GM18526 (cell line): ENCODE measurements around the gene MPST.
A peak's percentile ranks its signal among the peaks of the same experiment; 100 is the strongest.

ENCODE experiments used
- POLR2A ChIP-seq: IDR thresholded peaks from 3 replicates; pipeline ENCODE4 v1.6.1; 2011; ENCODE audit not compliant: insufficient read length; ENCODE audit errors: extremely low read depth

The MPST gene

GRCh38 chr22:37046589-37046988, 27.0 kb downstream of the MPST start:
- TF ChIP-seq POLR2A = no peak

GRCh38 chr22:37047006-37047405, 27.5 kb downstream of the MPST start:
- TF ChIP-seq POLR2A = no peak

DNA sequence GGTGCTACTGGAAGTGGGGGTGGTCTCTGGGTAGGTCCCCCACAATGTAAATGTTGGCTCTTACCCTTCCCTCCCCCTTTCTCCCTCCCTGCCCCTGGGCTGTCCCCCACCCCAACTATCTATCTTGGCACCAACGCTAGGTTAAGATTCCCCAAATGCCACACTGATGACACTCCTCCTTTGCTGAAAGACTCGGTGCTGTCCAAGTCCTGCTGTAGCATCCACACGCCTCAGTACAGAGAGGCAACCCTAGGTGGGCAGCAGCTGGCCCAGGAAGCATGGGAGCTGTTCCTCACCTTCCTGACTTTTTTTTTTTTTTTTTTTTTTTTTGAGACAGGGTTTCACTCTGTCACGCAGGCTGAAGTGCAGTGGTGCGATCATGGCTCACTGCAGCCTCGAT, 28.6 kb downstream of the MPST start:
- TF ChIP-seq POLR2A = no peak

- TF ChIP-seq POLR2A = no peak
Observed at GRCh38 chr22:37049224-37049623, 29.7 kb downstream of the MPST start.

DNA sequence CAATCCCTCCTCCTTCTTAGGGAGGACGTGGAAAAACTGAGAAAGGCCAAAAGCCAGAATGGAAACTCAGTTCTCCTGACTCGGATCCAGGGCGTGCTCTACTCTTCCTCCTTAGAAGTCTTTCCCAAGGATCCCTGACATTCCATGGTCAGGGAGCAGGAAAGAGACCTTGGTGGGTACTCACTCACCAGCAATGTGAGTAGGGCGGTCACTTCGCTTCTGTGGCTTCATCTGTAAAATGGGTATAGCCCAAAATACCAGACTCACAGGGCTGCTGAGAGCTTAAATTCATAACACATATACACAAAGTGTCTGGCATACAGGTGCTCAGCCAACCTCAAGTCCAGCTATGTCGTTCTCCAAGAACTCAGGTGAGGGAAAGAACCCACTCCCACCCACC, 31.4 kb downstream of the MPST start:
- TF ChIP-seq POLR2A = no peak

DNA sequence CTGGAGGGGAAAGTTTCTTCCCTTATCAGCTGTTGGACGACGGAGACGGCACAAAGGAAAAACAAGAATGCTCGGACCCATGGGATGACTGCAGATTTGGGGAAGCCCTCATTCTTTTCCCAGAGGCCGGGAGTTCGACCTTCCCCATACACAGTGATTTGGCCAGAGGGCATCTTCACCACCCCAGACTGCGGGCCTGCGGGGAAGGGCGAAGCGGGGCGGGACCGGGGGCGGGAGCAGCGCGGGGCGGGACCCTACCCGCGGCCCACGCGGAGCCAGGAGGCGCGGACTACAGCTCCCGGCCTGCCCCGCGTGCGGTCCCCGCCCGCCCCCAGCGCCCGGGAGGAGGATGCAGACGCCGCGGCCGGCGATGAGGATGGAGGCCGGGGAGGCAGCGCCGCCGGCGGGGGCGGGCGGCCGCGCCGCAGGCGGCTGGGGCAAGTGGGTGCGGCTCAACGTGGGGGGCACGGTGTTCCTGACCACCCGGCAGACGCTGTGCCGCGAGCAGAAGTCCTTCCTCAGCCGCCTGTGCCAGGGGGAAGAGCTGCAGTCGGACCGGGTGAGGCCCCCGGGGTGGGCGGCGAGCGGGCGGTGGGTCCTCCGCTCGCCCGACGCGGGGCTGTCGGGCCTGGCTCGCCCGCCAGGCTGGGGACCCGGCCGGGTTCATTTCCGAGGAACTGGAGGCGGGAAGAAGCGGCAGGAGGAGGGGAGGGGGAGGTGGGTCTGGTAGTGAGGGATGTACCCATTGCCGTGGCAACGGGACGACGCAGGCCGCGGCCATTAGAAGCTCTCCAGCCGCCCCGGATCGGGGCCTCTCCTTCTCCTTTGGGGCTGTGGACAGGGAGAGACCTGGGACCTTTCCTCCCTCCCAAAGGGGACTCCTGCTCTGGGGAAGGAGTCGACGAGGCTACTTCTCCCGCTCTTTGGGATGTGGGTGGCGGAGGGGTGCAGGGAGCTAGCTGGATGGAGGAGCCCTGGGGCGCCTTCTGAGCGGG, 32.1 kb downstream of the MPST start, which contains the start of gene KCTD17:
KCTD17 (plus strand) TSS at position 352 of the 995 bp plus-strand sequence; CDS start at position 371, 19 bp downstream.
- TF ChIP-seq POLR2A = peak; percentile 31

DNA sequence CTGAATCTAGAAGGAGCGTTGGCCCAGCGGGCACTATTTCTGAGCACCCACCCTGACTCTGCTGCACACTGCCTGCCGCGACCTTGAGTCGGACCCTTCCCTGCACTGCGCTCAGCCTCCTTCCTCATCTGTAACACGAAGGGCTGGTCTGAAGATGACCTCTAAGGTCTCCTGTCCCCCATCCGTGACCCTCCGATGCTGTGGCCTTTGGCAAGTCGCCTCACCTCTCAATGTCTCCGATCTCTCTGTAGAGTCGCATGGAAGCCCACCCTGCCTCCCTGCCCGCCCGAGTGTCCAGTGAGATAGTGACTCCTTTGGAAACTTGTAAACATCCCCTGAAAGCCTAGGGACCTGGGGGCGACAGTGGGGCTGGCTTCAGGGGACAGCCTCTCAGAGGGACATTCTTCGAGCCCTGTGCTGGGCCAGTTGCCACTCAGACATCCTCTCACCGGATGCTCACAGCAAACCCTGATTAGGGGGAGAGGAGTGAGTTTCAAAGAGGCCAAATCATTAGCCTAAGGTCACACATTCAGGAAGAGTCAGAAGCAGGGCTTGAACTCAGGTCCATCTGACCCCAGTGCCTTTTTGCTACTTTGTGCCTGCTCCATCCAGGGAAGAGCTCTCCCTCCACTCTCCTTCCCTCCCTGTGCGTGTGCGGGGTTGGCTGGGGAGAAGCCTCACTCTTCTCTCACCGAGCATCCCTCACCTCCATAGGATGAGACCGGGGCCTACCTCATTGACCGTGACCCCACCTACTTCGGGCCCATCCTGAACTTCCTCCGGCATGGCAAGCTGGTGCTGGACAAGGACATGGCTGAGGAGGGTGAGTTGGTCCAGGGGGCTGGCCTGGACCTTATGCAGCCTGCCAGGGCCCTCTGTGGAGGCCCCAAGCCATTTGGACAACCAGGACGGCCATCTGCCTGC, 33.1 kb downstream of the MPST start:
- no peak for TF ChIP-seq POLR2A

DNA sequence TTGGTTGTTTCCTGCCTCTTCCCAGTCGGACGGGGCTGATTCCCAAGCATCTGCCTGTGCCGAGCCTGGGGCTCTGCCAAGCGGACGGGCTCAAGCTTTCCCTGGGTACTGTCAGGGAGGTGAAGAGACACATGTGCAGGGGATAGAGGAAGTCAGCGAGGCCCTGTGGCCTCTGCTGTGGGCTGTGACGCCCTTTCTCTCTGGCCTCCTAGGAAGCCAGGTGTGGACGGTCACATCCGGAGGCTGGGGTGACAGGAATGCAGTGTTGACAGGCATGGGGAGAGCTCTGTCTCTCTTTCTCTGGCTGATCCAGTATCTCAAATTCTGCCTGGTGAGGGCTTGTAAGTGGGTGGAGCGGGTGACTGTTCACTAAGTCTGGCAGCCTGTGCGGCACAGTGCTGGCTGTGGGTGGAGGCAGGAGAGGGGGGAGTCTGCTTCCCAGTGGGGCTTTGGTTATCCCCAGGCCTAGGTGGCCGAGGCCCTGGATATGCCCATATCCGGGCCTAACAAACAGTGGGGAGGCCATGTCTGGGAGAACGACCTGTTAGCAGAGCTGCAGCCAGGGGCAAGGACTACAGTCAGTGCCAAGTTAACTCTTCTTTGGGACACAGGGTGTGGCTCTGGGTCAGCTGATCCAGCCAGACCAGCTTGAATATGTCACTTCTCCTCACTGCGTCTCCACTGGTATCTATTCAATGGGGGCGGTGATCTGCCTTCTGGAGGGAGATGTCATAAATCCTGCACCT, 33.9 kb downstream of the MPST start:
- no peak for TF ChIP-seq POLR2A

DNA sequence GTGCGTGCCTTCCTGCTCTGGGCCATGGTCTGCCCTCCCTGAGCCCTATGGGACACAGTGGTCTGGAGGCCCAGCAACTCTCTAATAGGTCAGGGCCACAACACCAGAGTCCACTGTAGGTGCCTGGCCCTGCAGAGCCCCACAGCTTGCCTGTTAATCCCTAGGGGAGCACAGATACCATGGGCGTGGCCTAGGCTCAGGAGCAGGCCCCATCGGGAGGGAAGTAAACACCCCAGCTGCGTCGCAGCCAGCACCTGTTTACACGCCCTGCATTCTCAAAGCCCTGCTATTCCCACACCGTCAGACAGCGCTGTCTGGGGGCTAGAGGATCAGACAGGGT, 34.5 kb downstream of the MPST start:
- TF ChIP-seq POLR2A = no peak

DNA sequence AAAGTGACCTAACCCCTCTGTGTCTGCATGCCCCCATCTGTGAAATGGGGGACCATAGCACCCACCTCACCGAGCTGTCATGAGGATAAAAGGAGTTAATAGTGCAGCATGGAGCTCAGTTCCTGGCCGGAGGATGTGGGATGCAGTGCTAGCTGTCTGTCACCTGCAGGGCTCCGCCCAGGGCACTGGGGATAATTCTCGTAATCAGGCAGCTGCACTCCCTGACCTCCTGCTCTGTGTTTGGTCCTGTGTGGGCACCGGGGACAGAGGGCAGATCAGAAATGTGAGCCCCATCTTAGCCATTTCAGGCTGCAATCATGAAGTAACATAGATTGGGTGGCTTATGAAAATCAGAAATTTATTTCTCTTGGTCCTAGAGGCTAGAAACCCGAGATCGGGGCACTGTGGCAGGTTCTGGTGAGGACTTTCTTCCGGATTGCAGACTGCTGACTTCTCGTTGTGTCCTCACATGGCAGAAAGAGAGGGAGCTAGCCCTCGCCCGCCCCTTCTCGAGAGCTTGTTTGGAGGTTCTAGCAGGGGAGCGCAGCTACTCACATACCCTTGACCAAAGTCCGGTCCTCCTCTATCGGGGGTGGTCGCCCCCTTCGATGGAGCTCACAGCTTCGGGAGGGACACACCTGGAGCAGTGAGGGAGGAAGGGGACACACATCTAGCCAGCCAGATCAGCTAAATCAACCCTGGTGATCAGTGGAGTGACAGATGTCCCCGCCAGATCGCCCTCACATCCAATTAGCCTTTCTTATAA, 35.2 kb downstream of the MPST start:
- no peak for TF ChIP-seq POLR2A

- TF ChIP-seq POLR2A = no peak
Observed at GRCh38 chr22:37056246-37056645, 36.7 kb downstream of the MPST start.

- no peak for TF ChIP-seq POLR2A
Observed at GRCh38 chr22:37057226-37057625, 37.7 kb downstream of the MPST start.

DNA sequence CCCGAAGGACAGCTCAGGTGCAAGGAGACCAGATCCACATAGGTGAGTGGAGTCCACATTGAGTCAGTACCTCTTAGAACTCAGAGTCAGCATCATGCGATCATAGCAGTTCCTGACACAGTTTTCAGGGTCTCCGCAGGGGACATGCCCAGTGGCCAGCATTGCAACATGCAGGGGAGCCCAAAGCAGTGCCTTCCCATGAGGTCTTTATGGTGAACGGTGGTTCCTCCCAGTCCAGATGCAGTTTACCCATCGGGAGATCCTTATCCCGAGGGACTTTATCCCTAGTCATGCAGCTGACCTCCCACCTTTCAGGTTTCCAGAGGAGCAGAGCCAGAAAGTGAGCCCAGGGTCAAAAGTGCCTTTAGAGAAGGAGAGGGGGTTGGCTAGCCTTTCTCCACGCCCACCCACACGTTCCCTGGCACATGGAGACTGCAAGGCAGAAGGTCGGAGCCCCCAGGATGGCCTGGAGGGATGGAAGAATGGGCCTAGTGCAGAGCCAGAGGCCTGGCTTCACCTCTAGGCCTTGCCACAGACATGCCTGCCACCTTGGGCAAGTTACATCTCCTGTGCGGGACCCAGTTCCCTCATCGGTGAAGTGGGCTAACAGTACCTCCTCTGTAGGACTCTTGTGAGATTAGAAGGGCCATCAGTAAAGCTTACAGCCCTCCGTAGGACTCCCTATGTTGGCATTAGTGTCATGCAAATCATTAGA, 38.4 kb downstream of the MPST start:
- no peak for TF ChIP-seq POLR2A
